Measurements from ENCODE around the gene PDHA1. TPM values are rescaled to one million over a fixed set of nuclear protein-coding genes. Genes with fewer than 3 reads are reported as not detected.

PDHA1 gene
- 74.1 TPM for total RNA-seq

DNA sequence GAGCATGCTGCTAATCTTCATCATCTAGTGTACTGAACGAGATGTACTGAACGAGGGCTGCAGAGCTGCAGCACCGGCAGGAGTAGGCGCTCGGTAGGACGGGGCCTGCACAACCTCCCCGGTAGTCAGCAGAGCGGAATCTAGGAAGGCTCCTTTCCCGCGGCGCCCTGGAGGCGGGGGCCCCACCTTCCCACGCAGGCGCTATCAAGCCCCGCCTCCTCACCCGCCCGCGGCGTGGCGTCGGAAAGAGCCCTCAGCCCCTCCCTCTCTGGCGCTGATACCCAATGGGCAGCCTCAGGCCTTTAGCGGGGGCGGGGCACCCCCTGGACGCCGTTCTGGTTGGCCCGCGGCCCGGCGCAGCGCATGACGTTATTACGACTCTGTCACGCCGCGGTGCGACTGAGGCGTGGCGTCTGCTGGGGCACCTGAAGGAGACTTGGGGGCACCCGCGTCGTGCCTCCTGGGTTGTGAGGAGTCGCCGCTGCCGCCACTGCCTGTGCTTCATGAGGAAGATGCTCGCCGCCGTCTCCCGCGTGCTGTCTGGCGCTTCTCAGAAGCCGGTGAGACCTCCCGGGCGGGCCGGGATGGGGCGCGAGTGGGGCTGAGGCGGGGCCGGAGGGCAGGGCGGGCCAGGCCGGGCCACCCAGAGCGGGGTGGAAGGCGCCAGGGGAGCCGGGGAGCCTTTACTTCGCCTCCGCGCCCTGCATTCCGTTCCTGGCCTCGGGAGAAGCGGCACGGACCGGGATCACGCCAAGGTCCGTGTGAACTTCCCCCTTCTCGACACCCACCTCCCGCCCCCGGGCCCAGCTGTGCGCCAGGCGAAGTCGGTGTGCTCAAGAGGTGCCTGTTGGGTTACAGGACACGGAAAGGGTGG is at the start of gene PDHA1:
PDHA1 (plus strand) TSS at position 393 of the 874 bp plus-strand sequence; CDS start at position 504, 111 bp downstream.
- Histone ChIP-seq H3K4me1 (ENCODE audit: control insufficient read depth in 3 of 3, insufficient read depth in 3 of 3, low read length in 3 of 3) (peaks cover 10 to 24% (median 13%) of the 10 kb centered on the region in 3 donors), H3K27me3 (ENCODE audit: control insufficient read depth in 3 of 3, insufficient read depth in 3 of 3, low read length in 3 of 3) (no peaks in the 10 kb centered on the region), H3K27ac (ENCODE audit: low read depth, low read length) (peak within 1 kb of the TSS; percentile 84), H3K4me3 (ENCODE audit: low read length in 3 of 3) (peak within 1 kb of the TSS; percentile 74 to 80 (median 76)), H3K36me3 (ENCODE audit: control insufficient read depth in 3 of 3, insufficient read depth in 3 of 3, low read length in 3 of 3) (no peaks in the 10 kb centered on the region), H3K9ac (ENCODE audit: low read depth in 1 of 3, low read length in 3 of 3) (peak within 1 kb of the TSS; percentile 77 to 86 (median 85)), H3K9me3 (ENCODE audit: control insufficient read depth in 3 of 3, low read length in 3 of 3) (no peaks in the 10 kb centered on the region)

DNA sequence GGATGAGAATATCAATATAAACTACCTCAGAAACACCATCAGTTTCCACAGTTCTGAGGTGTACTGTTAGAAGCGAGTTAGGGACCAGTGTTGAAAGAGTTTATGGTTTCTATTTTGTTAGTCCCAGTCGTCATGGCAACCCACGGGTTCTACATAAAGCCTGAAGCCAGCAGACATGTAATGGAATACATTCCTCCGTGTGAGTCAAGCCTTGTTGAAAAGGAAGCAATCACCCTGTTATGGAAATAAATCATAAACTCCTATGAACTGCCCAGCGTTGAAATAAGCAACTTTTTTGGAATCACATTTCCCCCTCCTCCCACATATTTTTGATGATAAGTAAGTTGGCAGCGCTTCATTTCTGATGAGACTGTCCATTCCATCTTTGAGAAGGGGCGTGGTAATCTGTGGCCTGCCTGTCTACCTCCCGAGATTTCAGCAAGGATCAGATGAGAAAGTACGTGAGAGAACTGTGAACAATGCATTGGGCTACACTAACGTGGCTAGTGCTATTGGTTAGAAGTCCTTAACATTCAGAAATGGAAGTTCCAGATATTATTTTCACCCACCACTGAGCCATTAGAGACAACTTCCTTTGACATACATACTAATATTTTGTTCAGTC is 40.4 kb upstream of the PDHA1 start:
- H3K9ac ChIP-seq (ENCODE audit: low read depth in 1 of 3, low read length in 3 of 3): no peak overlapping the region
- H3K27ac ChIP-seq (ENCODE audit: low read depth, low read length): no peak overlapping the region
- H3K27me3 ChIP-seq (ENCODE audit: control insufficient read depth in 3 of 3, insufficient read depth in 3 of 3, low read length in 3 of 3): no peaks in the 10 kb centered on the region
- no peaks in the 10 kb centered on the region for H3K4me1 ChIP-seq (ENCODE audit: control insufficient read depth in 3 of 3, insufficient read depth in 3 of 3, low read length in 3 of 3)
- no peaks in the 10 kb centered on the region for H3K36me3 ChIP-seq (ENCODE audit: control insufficient read depth in 3 of 3, insufficient read depth in 3 of 3, low read length in 3 of 3)
- no peak overlapping the region for H3K4me3 ChIP-seq (ENCODE audit: low read length in 3 of 3)
- no peaks in the 10 kb centered on the region for H3K9me3 ChIP-seq (ENCODE audit: control insufficient read depth in 3 of 3, low read length in 3 of 3)

DNA sequence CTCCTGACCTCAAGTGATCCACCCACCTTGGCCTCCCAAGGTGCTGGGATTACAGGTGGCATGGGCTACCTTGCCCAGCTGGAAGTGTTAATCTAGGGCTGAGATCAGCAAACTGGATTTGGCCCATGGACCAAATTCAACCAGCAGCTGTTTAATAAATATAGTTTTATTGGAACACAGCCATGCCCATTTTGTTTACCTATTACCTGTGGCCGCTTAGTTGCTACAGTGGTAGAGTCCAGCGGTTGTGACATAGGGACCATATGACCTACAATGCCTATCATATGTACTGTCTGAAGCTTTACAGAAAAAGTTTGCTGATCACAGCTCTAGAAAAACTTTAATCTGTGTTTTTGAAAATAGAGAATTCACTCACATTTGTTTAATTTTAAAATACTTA is 17.2 kb upstream of the PDHA1 start:
- no peaks in the 10 kb centered on the region for H3K36me3 ChIP-seq (ENCODE audit: control insufficient read depth in 3 of 3, insufficient read depth in 3 of 3, low read length in 3 of 3)
- no peak overlapping the region for H3K9ac ChIP-seq (ENCODE audit: low read depth in 1 of 3, low read length in 3 of 3)
- no peaks in the 10 kb centered on the region for H3K27me3 ChIP-seq (ENCODE audit: control insufficient read depth in 3 of 3, insufficient read depth in 3 of 3, low read length in 3 of 3)
- H3K4me3 ChIP-seq (ENCODE audit: low read length in 3 of 3): no peak overlapping the region
- no peak overlapping the region for H3K27ac ChIP-seq (ENCODE audit: low read depth, low read length)
- H3K4me1 ChIP-seq (ENCODE audit: control insufficient read depth in 3 of 3, insufficient read depth in 3 of 3, low read length in 3 of 3): no peaks in the 10 kb centered on the region
- H3K9me3 ChIP-seq (ENCODE audit: control insufficient read depth in 3 of 3, low read length in 3 of 3): no peaks in the 10 kb centered on the region

DNA sequence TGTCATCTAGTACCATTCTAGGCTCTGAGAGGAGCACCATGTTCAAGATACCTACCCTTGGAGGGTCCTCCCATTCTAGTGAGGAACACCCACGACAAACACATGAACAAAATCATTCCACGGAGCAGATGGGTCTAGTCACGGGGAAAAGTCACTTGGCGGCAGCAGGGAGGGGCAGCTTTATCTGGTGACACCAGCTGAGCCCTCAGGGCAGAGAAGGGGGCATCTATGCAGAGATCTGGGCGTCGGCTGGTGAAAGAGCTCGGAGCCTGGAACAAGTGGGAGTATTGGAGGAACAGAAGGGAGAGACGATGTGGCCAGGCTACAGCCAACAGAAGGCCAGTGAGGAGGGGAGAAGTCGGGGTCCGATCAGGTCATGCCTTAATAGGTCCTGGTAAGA is 11.9 kb upstream of the PDHA1 start:
- Histone ChIP-seq H3K9me3 (ENCODE audit: control insufficient read depth in 3 of 3, low read length in 3 of 3) (peaks cover 0 to 5% (median 3%) of the 10 kb centered on the region in 3 donors), H3K36me3 (ENCODE audit: control insufficient read depth in 3 of 3, insufficient read depth in 3 of 3, low read length in 3 of 3) (no peaks in the 10 kb centered on the region), H3K4me1 (ENCODE audit: control insufficient read depth in 3 of 3, insufficient read depth in 3 of 3, low read length in 3 of 3) (peaks cover 0 to 6% (median 0%) of the 10 kb centered on the region in 3 donors), H3K4me3 (ENCODE audit: low read length in 3 of 3) (no peak overlapping the region), H3K9ac (ENCODE audit: low read depth in 1 of 3, low read length in 3 of 3) (no peak overlapping the region), H3K27me3 (ENCODE audit: control insufficient read depth in 3 of 3, insufficient read depth in 3 of 3, low read length in 3 of 3) (no peaks in the 10 kb centered on the region), H3K27ac (ENCODE audit: low read depth, low read length) (no peak overlapping the region)

DNA sequence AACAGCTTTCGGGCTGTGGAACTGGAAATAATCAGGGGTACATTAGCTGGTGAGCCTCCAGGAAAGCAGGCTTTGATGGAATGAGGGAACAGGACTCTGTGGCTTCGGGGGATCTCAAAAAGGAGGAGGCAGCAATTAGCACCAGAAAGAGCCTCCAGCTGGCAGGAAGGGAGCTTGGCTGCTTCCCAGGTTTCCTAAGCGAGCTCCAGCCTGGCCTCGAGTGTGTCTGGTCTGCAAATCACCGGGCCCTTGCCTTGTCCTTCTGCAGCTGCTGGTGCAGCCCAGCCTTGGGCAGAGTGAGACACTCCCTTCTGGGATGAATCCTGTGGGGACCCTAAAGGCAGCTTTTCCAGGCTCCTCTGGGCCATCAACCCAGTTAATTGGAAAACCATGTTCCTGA is 10.7 kb upstream of the PDHA1 start:
- no peaks in the 10 kb centered on the region for H3K36me3 ChIP-seq (ENCODE audit: control insufficient read depth in 3 of 3, insufficient read depth in 3 of 3, low read length in 3 of 3)
- peaks cover 0 to 6% (median 0%) of the 10 kb centered on the region in 3 donors for H3K4me1 ChIP-seq (ENCODE audit: control insufficient read depth in 3 of 3, insufficient read depth in 3 of 3, low read length in 3 of 3)
- H3K9ac ChIP-seq (ENCODE audit: low read depth in 1 of 3, low read length in 3 of 3): peak overlapping the region in 1 of 3 donors; percentile 40
- no peak overlapping the region for H3K4me3 ChIP-seq (ENCODE audit: low read length in 3 of 3)
- H3K9me3 ChIP-seq (ENCODE audit: control insufficient read depth in 3 of 3, low read length in 3 of 3): peaks cover 0 to 5% (median 3%) of the 10 kb centered on the region in 3 donors
- no peak overlapping the region for H3K27ac ChIP-seq (ENCODE audit: low read depth, low read length)
- H3K27me3 ChIP-seq (ENCODE audit: control insufficient read depth in 3 of 3, insufficient read depth in 3 of 3, low read length in 3 of 3): no peaks in the 10 kb centered on the region

DNA sequence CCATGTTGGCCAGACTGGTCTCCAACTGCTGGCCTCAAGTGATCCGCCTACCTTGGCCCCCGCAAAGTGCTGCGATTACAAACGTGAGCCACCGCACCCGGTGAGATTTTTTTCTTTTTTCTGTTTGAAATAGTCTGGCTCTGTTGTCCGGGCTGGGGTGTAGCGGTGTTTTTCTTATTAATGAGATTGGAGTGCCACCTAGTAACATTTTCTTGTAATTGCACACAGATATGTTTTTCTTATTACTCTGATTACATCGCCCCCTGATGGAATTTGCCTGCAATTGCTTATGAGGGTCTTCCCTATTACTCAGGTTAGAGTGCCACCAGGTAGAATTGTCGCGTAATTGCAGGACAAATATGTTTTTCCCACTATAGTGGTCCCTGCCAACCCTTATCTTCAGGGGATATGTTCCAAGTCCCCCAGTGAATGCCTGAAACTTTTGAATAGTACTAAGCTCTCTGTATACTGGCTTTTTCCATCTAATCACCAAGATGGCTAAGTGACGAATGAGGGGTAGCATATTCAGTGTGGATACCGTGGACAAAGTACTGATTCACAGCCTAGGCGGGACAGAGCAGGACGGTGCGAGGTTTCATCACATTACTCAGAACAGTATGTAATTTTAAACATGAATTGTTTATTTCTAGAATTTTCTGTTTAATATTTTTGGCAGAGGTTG is 8.6 kb upstream of the PDHA1 start:
- Histone ChIP-seq H3K9ac (ENCODE audit: low read depth in 1 of 3, low read length in 3 of 3) (no peak overlapping the region), H3K27me3 (ENCODE audit: control insufficient read depth in 3 of 3, insufficient read depth in 3 of 3, low read length in 3 of 3) (no peaks in the 10 kb centered on the region), H3K9me3 (ENCODE audit: control insufficient read depth in 3 of 3, low read length in 3 of 3) (peaks cover 0 to 5% (median 3%) of the 10 kb centered on the region in 3 donors), H3K27ac (ENCODE audit: low read depth, low read length) (no peak overlapping the region), H3K4me3 (ENCODE audit: low read length in 3 of 3) (no peak overlapping the region), H3K4me1 (ENCODE audit: control insufficient read depth in 3 of 3, insufficient read depth in 3 of 3, low read length in 3 of 3) (peaks cover 0 to 6% (median 0%) of the 10 kb centered on the region in 3 donors), H3K36me3 (ENCODE audit: control insufficient read depth in 3 of 3, insufficient read depth in 3 of 3, low read length in 3 of 3) (no peaks in the 10 kb centered on the region)

DNA sequence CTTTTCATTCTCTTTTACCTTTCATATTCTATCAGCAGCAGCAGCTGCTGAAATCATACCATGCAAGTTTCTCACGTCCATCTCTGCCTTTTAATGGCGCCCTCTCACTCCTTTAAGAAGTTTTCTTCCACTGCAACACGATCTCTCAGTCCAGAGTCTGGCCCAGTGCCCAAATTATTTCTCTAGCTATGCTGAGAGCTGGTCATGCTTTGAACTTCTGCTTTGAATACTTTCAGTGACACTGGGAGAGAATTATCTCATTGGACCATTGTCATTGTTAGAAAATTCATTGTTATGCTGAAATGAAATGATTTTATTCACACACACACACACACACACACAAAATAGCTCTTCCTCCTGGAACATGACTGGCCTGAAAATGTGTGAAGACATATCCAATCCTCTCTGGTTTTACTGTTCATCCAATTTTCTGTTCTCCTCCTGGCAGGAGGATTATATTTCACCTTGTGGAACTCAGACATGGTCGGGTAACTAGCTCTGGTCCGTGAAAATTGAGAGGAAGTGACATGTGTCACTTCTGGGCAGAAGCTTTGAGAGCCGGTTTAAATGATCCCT is 1.3 kb upstream of the PDHA1 start:
- H3K4me1 ChIP-seq (ENCODE audit: control insufficient read depth in 3 of 3, insufficient read depth in 3 of 3, low read length in 3 of 3): peaks cover 10 to 21% (median 13%) of the 10 kb centered on the region in 3 donors
- no peaks in the 10 kb centered on the region for H3K9me3 ChIP-seq (ENCODE audit: control insufficient read depth in 3 of 3, low read length in 3 of 3)
- H3K27ac ChIP-seq (ENCODE audit: low read depth, low read length): peak overlapping the region; percentile 57
- peak overlapping the region in 1 of 3 donors; percentile 71 for H3K9ac ChIP-seq (ENCODE audit: low read depth in 1 of 3, low read length in 3 of 3)
- H3K27me3 ChIP-seq (ENCODE audit: control insufficient read depth in 3 of 3, insufficient read depth in 3 of 3, low read length in 3 of 3): no peaks in the 10 kb centered on the region
- H3K36me3 ChIP-seq (ENCODE audit: control insufficient read depth in 3 of 3, insufficient read depth in 3 of 3, low read length in 3 of 3): no peaks in the 10 kb centered on the region
- peak overlapping the region; percentile 74 to 77 (median 74) for H3K4me3 ChIP-seq (ENCODE audit: low read length in 3 of 3)

DNA sequence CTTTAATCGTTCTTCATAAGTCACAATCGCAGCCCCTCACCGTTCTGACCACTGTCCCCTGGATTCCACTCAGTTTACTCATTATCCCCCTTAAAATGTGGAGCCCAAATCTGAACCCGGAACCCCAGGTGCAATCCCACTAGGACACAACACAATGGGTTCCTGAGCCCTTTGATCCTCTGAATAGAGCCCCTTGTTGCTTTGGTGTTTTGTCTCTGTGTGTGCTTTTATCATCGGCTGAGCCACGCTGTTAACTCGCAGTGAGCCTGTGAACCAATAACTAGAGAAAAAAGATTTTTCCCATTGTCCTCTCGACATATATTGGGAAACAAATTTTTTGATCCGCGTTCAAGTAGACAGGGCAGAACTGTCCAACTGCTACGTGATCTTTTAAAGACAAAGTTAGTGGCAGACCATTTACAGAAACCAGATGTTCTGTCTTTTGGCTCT is 617 bp upstream of the PDHA1 start:
- Histone ChIP-seq H3K9ac (ENCODE audit: low read depth in 1 of 3, low read length in 3 of 3) (peak overlapping the region; percentile 46 to 71 (median 54)), H3K4me1 (ENCODE audit: control insufficient read depth in 3 of 3, insufficient read depth in 3 of 3, low read length in 3 of 3) (peaks cover 10 to 24% (median 13%) of the 10 kb centered on the region in 3 donors), H3K36me3 (ENCODE audit: control insufficient read depth in 3 of 3, insufficient read depth in 3 of 3, low read length in 3 of 3) (no peaks in the 10 kb centered on the region), H3K4me3 (ENCODE audit: low read length in 3 of 3) (peak overlapping the region; percentile 74 to 77 (median 74)), H3K27me3 (ENCODE audit: control insufficient read depth in 3 of 3, insufficient read depth in 3 of 3, low read length in 3 of 3) (no peaks in the 10 kb centered on the region), H3K27ac (ENCODE audit: low read depth, low read length) (peak overlapping the region; percentile 57), H3K9me3 (ENCODE audit: control insufficient read depth in 3 of 3, low read length in 3 of 3) (no peaks in the 10 kb centered on the region)

DNA sequence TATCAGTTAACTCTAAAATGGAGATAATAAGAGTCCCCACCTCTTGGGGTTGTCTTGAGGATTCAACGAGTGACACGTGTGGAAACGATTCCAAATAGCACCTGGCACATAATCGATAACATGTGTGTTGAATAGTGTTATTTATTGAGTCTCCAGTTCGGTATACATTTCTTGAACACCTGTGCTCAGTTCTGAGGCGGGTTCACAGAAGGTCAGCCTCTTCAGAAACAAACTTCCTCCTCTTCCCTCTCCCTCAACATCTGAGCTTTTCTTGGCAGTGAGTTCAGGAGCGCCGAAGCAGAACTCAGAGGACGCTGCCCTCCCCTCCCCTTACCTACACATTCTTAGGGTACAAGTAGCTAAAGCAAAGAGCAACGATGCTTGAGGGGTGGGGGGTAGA is 934 bp downstream of the PDHA1 start:
- peaks cover 10 to 24% (median 13%) of the 10 kb centered on the region in 3 donors for H3K4me1 ChIP-seq (ENCODE audit: control insufficient read depth in 3 of 3, insufficient read depth in 3 of 3, low read length in 3 of 3)
- no peaks in the 10 kb centered on the region for H3K27me3 ChIP-seq (ENCODE audit: control insufficient read depth in 3 of 3, insufficient read depth in 3 of 3, low read length in 3 of 3)
- H3K9me3 ChIP-seq (ENCODE audit: control insufficient read depth in 3 of 3, low read length in 3 of 3): no peaks in the 10 kb centered on the region
- peaks cover 0 to 4% (median under 1%) of the 10 kb centered on the region in 3 donors for H3K36me3 ChIP-seq (ENCODE audit: control insufficient read depth in 3 of 3, insufficient read depth in 3 of 3, low read length in 3 of 3)
- H3K27ac ChIP-seq (ENCODE audit: low read depth, low read length): peak overlapping the region; percentile 84
- H3K9ac ChIP-seq (ENCODE audit: low read depth in 1 of 3, low read length in 3 of 3): peak overlapping the region; percentile 77 to 86 (median 85)
- peak overlapping the region; percentile 74 to 80 (median 76) for H3K4me3 ChIP-seq (ENCODE audit: low read length in 3 of 3)

All from skeletal muscle tissue (tissue), 4 donors.